Erythroblast (primary cell): ENCODE results near the gene LEMD3.

Experiments
- GATA1 ChIP-seq: IDR thresholded peaks from 2 replicates; pipeline ENCODE4 v1.6.1; 2011; ENCODE audit warnings: low read depth, mild to moderate bottlenecking, control low read depth, low read length, moderate library complexity
- POLR2A ChIP-seq: IDR thresholded peaks from 2 replicates; pipeline ENCODE4 v1.6.1; 2011; ENCODE audit warnings: mild to moderate bottlenecking, low read length

GRCh38 chr12:65278576-65279368 lies 109.4 kb downstream of the LEMD3 start, which contains the start of gene MSRB3:
- TF ChIP-seq POLR2A = no peak
- TF ChIP-seq GATA1 = no peak
